ENCODE data around the gene FAM110A. TPM values are rescaled to one million over a fixed set of nuclear protein-coding genes. Genes with fewer than 3 reads are reported as not detected.

FAM110A gene
- total RNA-seq, 1 donor from 2014 or later, result 11.0 TPM

GRCh38 chr20:829551-829950 is 4.0 kb upstream of the FAM110A start:
- no peak for TF ChIP-seq CTCF (IDR thresholded peaks at IDR 0.05)
- no peaks in the 10 kb centered on the region for H3K9me3 Mint-ChIP-seq
- intact Hi-C loops (cut with micrococcal nuclease), result no loop called here
- POLR2A ChIA-PET, result no interaction called here
- no peak overlapping the region for H3K4me3 Mint-ChIP-seq
- peaks cover 12% of the 10 kb centered on the region for H3K4me1 Mint-ChIP-seq
- peaks cover 3% of the 10 kb centered on the region for H3K27me3 Mint-ChIP-seq
- ATAC-seq (ENCODE audit: low read depth) (no peak), DNase-seq (no peak)
- no peaks in the 10 kb centered on the region for H3K36me3 Mint-ChIP-seq (ENCODE audit: low read depth)
- no peak overlapping the region for H3K27ac Mint-ChIP-seq
- CTCF ChIA-PET, result interaction anchor here (4.8 kb wide), 1 partner anchor 127 kb away, joined by 25 read pairs; no protein-coding TSS in a partner anchor

GRCh38 chr20:830011-830521 is 3.4 kb upstream of the FAM110A start:
- Mint-ChIP-seq H3K4me1 (peaks cover 16% of the 10 kb centered on the region), H3K36me3 (ENCODE audit: low read depth) (no peaks in the 10 kb centered on the region), H3K4me3 (no peak overlapping the region), H3K9me3 (no peaks in the 10 kb centered on the region), H3K27me3 (peaks cover 3% of the 10 kb centered on the region), H3K27ac (no peak overlapping the region)
- ATAC-seq (ENCODE audit: low read depth) (no peak), DNase-seq (no peak)
- POLR2A ChIA-PET, result interaction anchor here (0.6 kb wide), 1 partner anchor 1272 kb away, joined by 3 read pairs; no protein-coding TSS in a partner anchor
- CTCF ChIA-PET, result interaction anchor here (1.1 to 4.8 kb wide), 2 partner anchors 11 to 127 kb away, joined by 6 to 25 read pairs; no protein-coding TSS in a partner anchor
- TF ChIP-seq CTCF (IDR thresholded peaks at IDR 0.05), result no peak
- intact Hi-C loops (cut with micrococcal nuclease), result loop anchor here (5.0 kb wide), 1 partner anchor 62 kb away; no protein-coding TSS in a partner anchor

- CTCF ChIA-PET, result interaction anchor here (4.8 kb wide), 1 partner anchor 125 kb away, joined by 25 read pairs; no protein-coding TSS in a partner anchor
- intact Hi-C loops (cut with micrococcal nuclease), result loop anchor here (5.0 kb wide), 1 partner anchor 61 kb away; no protein-coding TSS in a partner anchor
- Mint-ChIP-seq H3K36me3 (ENCODE audit: low read depth) (no peaks in the 10 kb centered on the region), H3K27me3 (peaks cover 3% of the 10 kb centered on the region), H3K4me3 (no peak overlapping the region), H3K27ac (no peak overlapping the region), H3K4me1 (peaks cover 27% of the 10 kb centered on the region), H3K9me3 (no peaks in the 10 kb centered on the region)
- ATAC-seq (ENCODE audit: low read depth) (no peak), DNase-seq (no peak)
- POLR2A ChIA-PET, result interaction anchor here (3.7 kb wide), 1 partner anchor 13 kb away, joined by 50 read pairs; no protein-coding TSS in a partner anchor
- TF ChIP-seq CTCF (IDR thresholded peaks at IDR 0.05), result no peak
Measured at GRCh38 chr20:831251-831650, 2.3 kb upstream of the FAM110A start.

- intact Hi-C loops (cut with micrococcal nuclease), result loop anchor here (5.0 kb wide), 1 partner anchor 60 kb away; no protein-coding TSS in a partner anchor
Measured at GRCh38 chr20:831956-832355, 1.6 kb upstream of the FAM110A start.

More at GRCh38 chr20:831956-832355, 1.6 kb upstream of the FAM110A start:
- no peak for DNase-seq
- ChIA-PET CTCF (interaction anchor here (0.7 to 4.8 kb wide), 2 partner anchors 125 to 381 kb away, joined by 3 to 25 read pairs; no protein-coding TSS in a partner anchor), POLR2A (interaction anchor here (3.7 kb wide), 1 partner anchor 12 kb away, joined by 50 read pairs; no protein-coding TSS in a partner anchor)
- Mint-ChIP-seq H3K4me1 (peaks cover 33% of the 10 kb centered on the region), H3K27ac (no peak overlapping the region), H3K9me3 (no peaks in the 10 kb centered on the region), H3K4me3 (no peak overlapping the region), H3K27me3 (no peaks in the 10 kb centered on the region), H3K36me3 (ENCODE audit: low read depth) (no peaks in the 10 kb centered on the region)
- no peak for ATAC-seq (ENCODE audit: low read depth)
- TF ChIP-seq CTCF (IDR thresholded peaks at IDR 0.05), result no peak

Measured in activated B cell treated with CpG ODN at 0.5 μM for 24 hours (primary cell).